Neural crest cell (in vitro differentiated cells): ENCODE data around the gene TSBP1. TPM values are rescaled to one million over a fixed set of nuclear protein-coding genes. Genes with fewer than 3 reads are reported as not detected.
A peak's percentile ranks its signal among the peaks of the same experiment; 100 is the strongest.

Experiments used
- DNase-seq: peaks from one replicate; pipeline ENCODE4 v3.0.0; 2021; ENCODE audit warnings: low read depth, mixed read lengths, low spot score
- H3K27ac Mint-ChIP-seq: one replicate; pipeline ENCODE4 v1.8.0; 2021; ENCODE audit warnings: mild to moderate bottlenecking, mixed read lengths; ENCODE audit not compliant: unreplicated experiment
- H3K27me3 Mint-ChIP-seq: 2 replicates; pipeline ENCODE4 v1.8.0; 2021; ENCODE audit warnings: low read depth, mild to moderate bottlenecking, mixed read lengths
- H3K36me3 Mint-ChIP-seq: 2 replicates; pipeline ENCODE4 v1.8.0; 2021; ENCODE audit warnings: low read depth, mild to moderate bottlenecking, mixed read lengths
- H3K4me1 Mint-ChIP-seq: 2 replicates; pipeline ENCODE4 v1.8.0; 2021; ENCODE audit warnings: mixed read lengths
- H3K4me3 Mint-ChIP-seq: one replicate; pipeline ENCODE4 v1.8.0; 2021; ENCODE audit warnings: mild to moderate bottlenecking, mixed read lengths
- H3K9me3 Mint-ChIP-seq: 2 replicates; pipeline ENCODE4 v1.8.0; 2021; ENCODE audit warnings: mixed read lengths
- total RNA-seq: library from RNA; stranded (reverse); gene quantifications from 2 replicates; pipeline ENCODE4 v1.2.1, GENCODE V29; 2021
- TF ChIP-seq, protein P1 (sequence below): fragments of 200-600 bp; sonication (generic); conservative IDR thresholded peaks from 2 replicates; pipeline ENCODE4 v1.5.0; 2021; ENCODE audit warnings: antibody characterized with exemption, mild to moderate bottlenecking

TSBP1 gene
- total RNA-seq, 1 donor from 2014 or later = not detected

DNA sequence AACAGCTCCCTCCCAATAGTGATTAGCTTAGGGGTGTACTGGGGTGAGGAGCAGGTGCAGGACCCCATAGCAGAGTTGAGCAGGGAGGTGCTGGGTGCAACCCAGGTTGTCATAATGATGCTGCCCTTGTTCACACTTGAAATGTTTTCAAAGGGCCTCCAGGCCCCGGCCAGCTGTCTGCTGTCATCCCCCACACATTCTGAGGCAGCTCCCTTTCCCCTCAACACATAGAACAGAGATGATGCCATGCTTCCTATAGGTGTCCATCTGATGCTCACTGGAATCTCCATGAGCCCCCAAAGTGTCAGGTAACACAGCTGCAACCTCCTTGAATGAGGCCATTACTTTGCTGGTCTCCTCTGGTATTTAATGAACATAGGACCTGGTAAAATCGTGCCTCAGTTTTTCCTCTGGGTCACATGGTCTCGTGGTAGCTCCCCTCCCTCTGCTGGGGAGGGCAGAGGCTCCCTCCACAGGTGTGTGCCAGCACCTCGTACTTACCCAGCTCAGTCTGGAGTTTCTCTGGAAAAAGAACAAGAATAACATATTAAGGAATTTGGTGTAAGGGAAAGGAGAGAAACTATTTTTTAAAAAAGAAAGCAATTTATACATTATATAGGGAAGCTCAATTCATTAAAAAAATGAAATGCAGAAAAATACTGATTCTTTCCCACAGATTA lies 29.7 kb upstream of the TSBP1 start:
- H3K36me3 Mint-ChIP-seq = no peaks in the 10 kb centered on the region
- H3K27me3 Mint-ChIP-seq = peaks cover 40% of the 10 kb centered on the region
- DNase-seq = no peak
- no peak overlapping the region for H3K27ac Mint-ChIP-seq
- H3K9me3 Mint-ChIP-seq = no peaks in the 10 kb centered on the region
- TF ChIP-seq, protein P1, sequence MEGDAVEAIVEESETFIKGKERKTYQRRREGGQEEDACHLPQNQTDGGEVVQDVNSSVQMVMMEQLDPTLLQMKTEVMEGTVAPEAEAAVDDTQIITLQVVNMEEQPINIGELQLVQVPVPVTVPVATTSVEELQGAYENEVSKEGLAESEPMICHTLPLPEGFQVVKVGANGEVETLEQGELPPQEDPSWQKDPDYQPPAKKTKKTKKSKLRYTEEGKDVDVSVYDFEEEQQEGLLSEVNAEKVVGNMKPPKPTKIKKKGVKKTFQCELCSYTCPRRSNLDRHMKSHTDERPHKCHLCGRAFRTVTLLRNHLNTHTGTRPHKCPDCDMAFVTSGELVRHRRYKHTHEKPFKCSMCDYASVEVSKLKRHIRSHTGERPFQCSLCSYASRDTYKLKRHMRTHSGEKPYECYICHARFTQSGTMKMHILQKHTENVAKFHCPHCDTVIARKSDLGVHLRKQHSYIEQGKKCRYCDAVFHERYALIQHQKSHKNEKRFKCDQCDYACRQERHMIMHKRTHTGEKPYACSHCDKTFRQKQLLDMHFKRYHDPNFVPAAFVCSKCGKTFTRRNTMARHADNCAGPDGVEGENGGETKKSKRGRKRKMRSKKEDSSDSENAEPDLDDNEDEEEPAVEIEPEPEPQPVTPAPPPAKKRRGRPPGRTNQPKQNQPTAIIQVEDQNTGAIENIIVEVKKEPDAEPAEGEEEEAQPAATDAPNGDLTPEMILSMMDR = no peak
- H3K4me3 Mint-ChIP-seq = no peak overlapping the region
- H3K4me1 Mint-ChIP-seq = no peaks in the 10 kb centered on the region

DNA sequence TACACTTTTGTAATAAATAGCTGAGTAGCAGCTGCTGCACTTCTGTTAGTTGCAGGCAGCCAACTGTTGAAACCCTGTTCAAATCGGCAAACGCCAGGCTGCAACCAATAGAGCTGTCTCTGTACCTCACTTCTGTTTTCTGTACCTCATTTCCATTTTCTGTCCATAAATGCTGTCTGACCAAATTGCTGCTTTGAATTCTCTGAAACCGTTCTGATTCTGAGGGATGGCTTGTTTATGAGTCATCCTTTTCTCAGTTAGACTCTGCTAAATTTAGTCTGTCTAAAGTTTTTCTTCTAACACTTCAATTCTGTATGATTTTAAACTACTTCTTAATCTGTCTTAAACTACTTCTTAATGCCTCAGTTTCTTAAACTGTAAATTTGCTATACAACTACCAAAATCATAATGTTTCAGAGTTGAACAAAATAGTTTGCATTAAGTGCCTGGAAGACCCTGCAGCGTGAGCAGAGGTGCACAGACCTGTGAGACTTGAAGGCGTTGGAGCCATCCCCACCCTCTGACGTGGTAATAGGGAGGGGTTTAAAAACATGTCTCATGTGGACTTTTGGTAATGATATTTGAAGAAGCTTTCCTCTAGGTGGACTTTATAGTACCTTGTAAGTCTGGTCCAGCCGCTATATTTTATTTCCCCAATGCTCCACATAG lies 25.7 kb upstream of the TSBP1 start:
- H3K27ac Mint-ChIP-seq = no peak overlapping the region
- H3K36me3 Mint-ChIP-seq = no peaks in the 10 kb centered on the region
- TF ChIP-seq, protein P1 = no peak
- H3K4me1 Mint-ChIP-seq = no peaks in the 10 kb centered on the region
- no peak for DNase-seq
- no peak overlapping the region for H3K4me3 Mint-ChIP-seq
- H3K27me3 Mint-ChIP-seq = peaks cover 12% of the 10 kb centered on the region
- H3K9me3 Mint-ChIP-seq = no peaks in the 10 kb centered on the region

DNA sequence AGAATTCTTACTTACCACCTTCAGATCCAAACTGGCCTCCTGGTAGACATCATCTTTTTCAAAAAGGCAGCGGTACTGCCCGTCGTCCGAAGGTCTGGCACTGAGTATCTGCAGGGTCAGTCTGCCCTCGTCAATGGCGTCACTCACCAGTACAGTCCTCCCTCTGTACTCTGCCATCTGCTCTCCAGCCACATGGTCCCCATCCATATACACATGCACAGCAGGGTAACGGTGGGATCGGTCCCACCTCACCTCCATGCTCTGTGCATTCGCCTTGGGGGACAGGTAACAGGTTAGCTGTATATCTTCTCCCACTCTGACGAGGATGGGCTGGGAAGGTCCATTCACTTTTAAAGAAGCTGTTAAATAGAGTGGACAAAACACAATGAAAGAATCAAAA lies 24.3 kb upstream of the TSBP1 start:
- H3K9me3 Mint-ChIP-seq = no peaks in the 10 kb centered on the region
- H3K4me3 Mint-ChIP-seq = no peak overlapping the region
- no peaks in the 10 kb centered on the region for H3K4me1 Mint-ChIP-seq
- H3K36me3 Mint-ChIP-seq = no peaks in the 10 kb centered on the region
- peak overlapping the region; percentile 19 for H3K27ac Mint-ChIP-seq
- peaks cover 8% of the 10 kb centered on the region for H3K27me3 Mint-ChIP-seq
- DNase-seq = no peak
- TF ChIP-seq, protein P1 = no peak

DNA sequence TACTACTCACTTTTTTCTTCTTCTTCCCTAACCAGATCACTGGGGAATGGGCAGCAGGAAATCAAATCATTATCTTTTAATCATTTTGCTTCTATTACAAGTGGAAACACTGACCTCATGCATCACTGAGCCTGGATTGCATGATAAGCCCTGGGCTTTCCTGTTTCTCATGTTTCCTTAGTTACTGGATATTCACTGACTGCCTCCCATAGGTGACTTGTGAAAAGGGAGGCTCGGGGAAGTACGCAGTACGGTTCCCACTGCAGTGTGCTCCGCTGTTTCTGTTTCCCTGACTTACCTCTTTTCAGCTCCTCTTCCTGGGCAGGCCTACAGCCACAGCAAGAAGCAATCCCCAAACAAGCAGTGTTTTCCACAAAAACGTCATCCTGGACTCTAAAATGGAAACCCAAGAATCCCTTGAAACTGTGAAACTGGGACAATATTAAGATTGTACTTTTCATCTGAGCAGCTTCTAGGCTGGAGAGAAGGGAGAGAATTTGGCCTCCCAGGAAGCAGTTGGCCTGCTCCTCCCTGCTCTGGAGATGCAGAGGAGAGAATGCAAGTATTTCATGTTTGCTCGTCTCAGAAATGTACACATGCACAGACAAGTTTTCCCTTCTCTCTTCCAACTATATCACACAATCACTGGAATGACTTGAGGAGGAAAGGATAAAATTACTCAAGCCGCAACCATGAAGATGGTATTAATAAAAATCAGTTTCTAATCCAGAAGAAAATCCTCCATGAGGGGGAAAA lies 22.1 kb upstream of the TSBP1 start:
- Mint-ChIP-seq H3K27me3 (peaks cover 3% of the 10 kb centered on the region), H3K4me1 (no peaks in the 10 kb centered on the region), H3K36me3 (no peaks in the 10 kb centered on the region), H3K27ac (no peak overlapping the region), H3K9me3 (no peaks in the 10 kb centered on the region), H3K4me3 (no peak overlapping the region)
- TF ChIP-seq, protein P1 = no peak
- DNase-seq = no peak

DNA sequence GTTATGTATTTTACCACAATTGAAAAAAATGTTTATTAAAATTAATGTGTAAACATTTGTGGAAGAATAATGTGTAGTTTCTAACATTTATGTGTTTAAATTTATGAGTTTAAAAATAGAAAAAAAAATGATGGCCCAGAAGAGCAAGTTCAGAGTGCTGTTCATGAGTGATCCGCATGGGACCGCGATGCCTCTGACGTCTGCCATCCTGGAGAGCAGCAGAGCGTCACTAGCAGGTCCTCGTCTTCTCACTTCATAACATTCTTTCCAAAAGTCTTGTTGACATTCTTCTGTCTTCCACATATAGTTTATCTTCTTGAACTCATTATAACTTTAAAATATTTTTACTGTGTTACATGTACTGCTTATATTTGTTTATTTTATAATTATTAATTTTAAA lies 19.8 kb upstream of the TSBP1 start:
- Mint-ChIP-seq H3K9me3 (no peaks in the 10 kb centered on the region), H3K27ac (no peak overlapping the region), H3K4me1 (no peaks in the 10 kb centered on the region), H3K36me3 (no peaks in the 10 kb centered on the region), H3K27me3 (peaks cover 2% of the 10 kb centered on the region), H3K4me3 (no peak overlapping the region)
- TF ChIP-seq, protein P1 = no peak
- no peak for DNase-seq
